PFSK-1 (cell line): Measurements from ENCODE around the gene UBTD2.

Experiments
- POLR2AphosphoS5 ChIP-seq: IDR thresholded peaks from 2 replicates; pipeline ENCODE4 v1.6.1; 2012; ENCODE audit warnings: low read depth, mild to moderate bottlenecking, control low read depth, low read length, moderate library complexity
- REST ChIP-seq, 2 experiments: IDR thresholded peaks; 2 replicates each; pipeline versions ENCODE4 v1.6.1 to v1.8.0; 2011 to 2012; ENCODE audit warnings: low read depth in 2 of 2, low read length in 2 of 2, control low read depth in 1 of 2, inconsistent platforms in 1 of 2, mild to moderate bottlenecking in 1 of 2, moderate library complexity in 1 of 2; ENCODE audit not compliant: insufficient read depth in 1 of 2

DNA sequence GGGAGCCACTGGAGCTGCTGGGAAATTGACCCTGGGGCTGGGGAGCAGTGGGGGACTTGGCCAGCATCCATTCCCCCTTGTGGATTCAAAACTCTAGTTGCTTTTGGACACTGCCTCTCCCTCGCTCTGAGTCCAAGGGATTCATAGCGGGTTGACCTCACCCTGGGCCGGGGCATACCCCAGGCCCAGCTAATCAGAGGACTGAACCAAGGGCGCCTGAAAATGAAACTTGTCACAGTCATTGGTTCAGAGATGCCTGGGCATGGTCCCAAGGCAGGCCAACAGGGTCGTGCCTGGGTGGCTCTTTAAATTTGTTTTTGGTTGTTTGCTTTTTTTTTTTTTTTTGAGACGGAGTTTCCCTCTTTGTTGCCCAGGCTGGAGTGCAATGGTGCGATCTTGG, 118.1 kb downstream of the UBTD2 start:
- TF ChIP-seq POLR2AphosphoS5 = no peak
- TF ChIP-seq REST (IDR thresholded peaks at IDR 0.05; ENCODE audit: insufficient read depth in 1 of 2, low read depth in 2 of 2, low read length in 2 of 2) = no peak
